Subcutaneous adipose tissue (tissue), 4 donors: ENCODE measurements around the gene ASPN. TPM values are rescaled to one million over a fixed set of nuclear protein-coding genes. Genes with fewer than 3 reads are reported as not detected.

ENCODE experiments used
- CTCF ChIP-seq: fragments of 450-650 bp; IDR thresholded peaks from one replicate; pipeline ENCODE4 v1.5.1; 2016; ENCODE audit warnings: low read depth, mild to moderate bottlenecking, control low read depth, antibody characterized with exemption, moderate library complexity
- small RNA-seq: library from RNA; depleted of rRNA; stranded (forward); fragments of <200 nt; gene quantifications from one replicate; pipeline ENCODE3, GENCODE V24; 2016
- total RNA-seq, 4 donors: library from RNA; depleted of rRNA; stranded (reverse); fragments of >200 nt; gene quantifications; one replicate each; pipeline ENCODE4 v1.1.0, GENCODE V29; 2016

Gene ASPN
- total RNA-seq, 4 donors from 2014 or later = 6.6 to 18.4 (median 9.8) TPM

GRCh38 chr9:92422611-92423338 is 59.5 kb downstream of the ASPN start:
- TF ChIP-seq CTCF = no peak

- TF ChIP-seq CTCF = no peak
Observed at GRCh38 chr9:92414566-92414965, 67.7 kb downstream of the ASPN start.

GRCh38 chr9:92408747-92409478 is 73.4 kb downstream of the ASPN start:
- no peak for TF ChIP-seq CTCF

- TF ChIP-seq CTCF = no peak
Observed at GRCh38 chr9:92407818-92408217, 74.5 kb downstream of the ASPN start.

GRCh38 chr9:92406477-92406876 is 75.8 kb downstream of the ASPN start:
- TF ChIP-seq CTCF = no peak

Small RNA genes within 50 kb of the gene (small RNA-seq; reads per million reads assigned to genes)
- not detected for gene MIR4670

Other genes with a start within 250 kb of the ASPN start
- 100 to 1,000 TPM in 1 of 4 donors, 10 to 100 TPM in 3; 55.9 to 105 (median 61.2) TPM for gene IARS1, start 188.8 kb downstream of the ASPN start, total RNA-seq
- gene NOL8, start 157.2 kb downstream of the ASPN start, total RNA-seq = 10 to 100 TPM; 38.4 to 46.3 (median 44.7) TPM
- gene CENPP, start 156.6 kb downstream of the ASPN start, total RNA-seq = 1 to 10 TPM in 3 of 4 donors, under 1 TPM in 1; 0.98 to 7.9 (median 5.4) TPM
- gene OGN, start 77.9 kb downstream of the ASPN start, total RNA-seq = 10 to 100 TPM in 2 of 4 donors, 1 to 10 TPM in 2; 1.3 to 25.8 (median 13.3) TPM
- gene OMD, start 58.0 kb downstream of the ASPN start, total RNA-seq = 10 to 100 TPM in 3 of 4 donors, 1 to 10 TPM in 1; 5.1 to 35.0 (median 23.0) TPM
- 100 to 1,000 TPM in 1 of 4 donors, 10 to 100 TPM in 3; 57.8 to 131 (median 71.2) TPM for gene ECM2, start 53.5 kb upstream of the ASPN start, total RNA-seq
- 1 to 10 TPM; 5.4 to 8.3 (median 7.3) TPM for gene IPPK, start 187.6 kb upstream of the ASPN start, total RNA-seq